ENCODE measurements around the gene MBNL1. TPM values are rescaled to one million over a fixed set of nuclear protein-coding genes. Genes with fewer than 3 reads are reported as not detected.
A peak's percentile ranks its signal among the peaks of the same experiment; 100 is the strongest.

MBNL1 gene
- polyA plus RNA-seq, 3 donors, result 190 to 204 (median 191) TPM

DNA sequence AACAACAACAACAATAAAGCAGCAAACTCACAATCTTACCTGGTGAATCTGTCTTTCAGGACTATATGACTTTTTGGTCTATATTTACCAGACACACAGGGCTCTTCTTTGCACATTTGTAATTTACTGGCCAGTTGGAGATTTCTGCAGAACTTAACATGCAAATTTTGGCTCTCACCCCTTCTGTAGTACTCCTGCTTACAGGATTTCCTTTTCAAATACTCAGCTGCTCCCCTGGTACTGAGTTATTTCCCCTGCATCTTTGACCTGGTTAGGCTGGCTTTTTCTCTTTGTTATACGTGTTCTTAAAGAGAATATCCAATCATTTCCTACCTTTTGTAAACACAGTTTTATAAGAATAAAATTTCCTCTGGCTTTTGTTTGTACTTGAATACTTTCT lies 228.0 kb downstream of the MBNL1 start:
- Histone ChIP-seq H3K36me3 (replicated peaks in 1 of 2; ENCODE audit: control insufficient read depth in 1 of 2, insufficient read depth in 2 of 2, low read length in 2 of 2) (no peaks in the 10 kb centered on the region), H3K9ac (ENCODE audit: insufficient read depth, low read length, poor library complexity, severe bottlenecking) (no peak overlapping the region), H3K9me3 (replicated peaks in 1 of 2; ENCODE audit: control insufficient read depth in 1 of 2, insufficient read depth in 1 of 2, low read length in 2 of 2) (no peaks in the 10 kb centered on the region), H4K20me1 (ENCODE audit: insufficient read depth, low read length) (no peaks in the 10 kb centered on the region), H3K4me2 (replicated peaks; ENCODE audit: extremely low read depth, low read length, poor library complexity, severe bottlenecking) (no peak overlapping the region), H3K27ac (ENCODE audit: low read depth in 1 of 2, low read length in 2 of 2) (no peak overlapping the region), H2AFZ (ENCODE audit: insufficient read depth, low read depth, low read length, poor library complexity, severe bottlenecking) (no peak overlapping the region), H3K27me3 (ENCODE audit: control insufficient read depth in 2 of 2, insufficient read depth in 2 of 2, low read length in 2 of 2) (no peaks in the 10 kb centered on the region), H3K79me2 (ENCODE audit: insufficient read depth, low read length) (no peaks in the 10 kb centered on the region), H3K4me3 (replicated peaks in 1 of 3; ENCODE audit: low read depth in 2 of 3, low read length in 3 of 3) (no peak overlapping the region), H3K4me1 (ENCODE audit: control insufficient read depth in 1 of 2, insufficient read depth in 2 of 2, low read length in 2 of 2) (peaks cover 6 to 15% of the 10 kb centered on the region in 2 donors)
- Mint-ChIP-seq H3K27ac (no peak overlapping the region), H3K27me3 (ENCODE audit: low read depth in 3 of 3) (no peaks in the 10 kb centered on the region), H3K9me3 (peaks cover 0 to 9% (median 4%) of the 10 kb centered on the region in 7 donors), H3K36me3 (no peaks in the 10 kb centered on the region), H3K4me1 (peaks cover 21% of the 10 kb centered on the region), H3K4me3 (no peak overlapping the region)
- DNase-seq, result no peak
- no CpG with 5 or more reads among the region's 1 CpG for WGBS (ENCODE audit: insufficient coverage)
- TF ChIP-seq CTCF (IDR thresholded peaks at IDR 0.05), result no peak
- intact Hi-C loops (cut with micrococcal nuclease), result no loop called here

- Mint-ChIP-seq H3K27ac (peak overlapping the region in 3 of 7 donors; percentile 25 to 51 (median 28)), H3K4me3 (peak overlapping the region; percentile 13 to 62), H3K36me3 (no peaks in the 10 kb centered on the region), H3K27me3 (ENCODE audit: low read depth in 3 of 3) (no peaks in the 10 kb centered on the region), H3K4me1 (peaks cover 21% of the 10 kb centered on the region), H3K9me3 (peaks cover 0 to 12% (median 5%) of the 10 kb centered on the region in 7 donors)
- peak overlapping the region in 1 of 2 donors; percentile 31 for H3K27ac ChIP-seq (ENCODE audit: low read depth in 1 of 2, low read length in 2 of 2)
- peak; percentile 15 to 35 (median 32) for DNase-seq
- H3K79me2 ChIP-seq (ENCODE audit: insufficient read depth, low read length), result no peaks in the 10 kb centered on the region
- H3K4me1 ChIP-seq (ENCODE audit: control insufficient read depth in 1 of 2, insufficient read depth in 2 of 2, low read length in 2 of 2), result peaks cover 6 to 15% of the 10 kb centered on the region in 2 donors
- no peaks in the 10 kb centered on the region for H3K9me3 ChIP-seq (replicated peaks in 1 of 2; ENCODE audit: control insufficient read depth in 1 of 2, insufficient read depth in 1 of 2, low read length in 2 of 2)
- peak overlapping the region; percentile 6 for H3K4me2 ChIP-seq (replicated peaks; ENCODE audit: extremely low read depth, low read length, poor library complexity, severe bottlenecking)
- H3K36me3 ChIP-seq (replicated peaks in 1 of 2; ENCODE audit: control insufficient read depth in 1 of 2, insufficient read depth in 2 of 2, low read length in 2 of 2), result no peaks in the 10 kb centered on the region
- no peak for TF ChIP-seq CTCF (IDR thresholded peaks at IDR 0.05)
- H2AFZ ChIP-seq (ENCODE audit: insufficient read depth, low read depth, low read length, poor library complexity, severe bottlenecking), result peak overlapping the region; percentile 46
- no peaks in the 10 kb centered on the region for H4K20me1 ChIP-seq (ENCODE audit: insufficient read depth, low read length)
- intact Hi-C loops (cut with micrococcal nuclease), result no loop called here
- H3K9ac ChIP-seq (ENCODE audit: insufficient read depth, low read length, poor library complexity, severe bottlenecking), result no peak overlapping the region
- H3K27me3 ChIP-seq (ENCODE audit: control insufficient read depth in 2 of 2, insufficient read depth in 2 of 2, low read length in 2 of 2), result no peaks in the 10 kb centered on the region
- WGBS (ENCODE audit: insufficient coverage), result 0% methylated on average over 2 of the region's 3 CpGs
- H3K4me3 ChIP-seq (replicated peaks in 1 of 3; ENCODE audit: low read depth in 2 of 3, low read length in 3 of 3), result peak overlapping the region in 1 of 3 experiments; percentile 17
Measured at GRCh38 chr3:152497457-152497856, 228.7 kb downstream of the MBNL1 start.
